Skeletal muscle tissue (tissue), 4 donors: ENCODE data around the gene CCNI2. TPM values are rescaled to one million over a fixed set of nuclear protein-coding genes. Genes with fewer than 3 reads are reported as not detected.

Experiments
- H3K27ac ChIP-seq: one replicate; pipeline ENCODE4 v1.7.0; 2013; ENCODE audit warnings: mild to moderate bottlenecking, low read depth, low read length, inconsistent platforms
- H3K27me3 ChIP-seq, 3 donors: one replicate each; pipeline ENCODE4 v1.7.0; 2013; ENCODE audit warnings: low read length in 3 of 3; ENCODE audit not compliant: control insufficient read depth in 3 of 3, insufficient read depth in 3 of 3
- H3K36me3 ChIP-seq, 3 donors: one replicate each; pipeline ENCODE4 v1.7.0; 2013; ENCODE audit warnings: low read length in 3 of 3; ENCODE audit not compliant: control insufficient read depth in 3 of 3, insufficient read depth in 3 of 3
- H3K4me1 ChIP-seq, 3 donors: one replicate each; pipeline ENCODE4 v1.7.0; 2013; ENCODE audit warnings: low read length in 3 of 3, mild to moderate bottlenecking in 3 of 3; ENCODE audit not compliant: control insufficient read depth in 3 of 3, insufficient read depth in 3 of 3
- H3K4me3 ChIP-seq, 3 donors: one replicate each; pipeline ENCODE4 v1.7.0; 2013; ENCODE audit warnings: low read length in 3 of 3
- H3K9ac ChIP-seq, 3 donors: one replicate each; pipeline ENCODE4 v1.7.0; 2013; ENCODE audit warnings: low read length in 3 of 3, mild to moderate bottlenecking in 3 of 3, moderate library complexity in 2 of 3, low read depth in 1 of 3
- H3K9me3 ChIP-seq, 3 donors: one replicate each; pipeline ENCODE4 v1.7.0; 2013; ENCODE audit warnings: low read length in 3 of 3; ENCODE audit not compliant: control insufficient read depth in 3 of 3
- total RNA-seq: library from RNA; depleted of rRNA; stranded (reverse); fragments of >200 nt; gene quantifications from one replicate; pipeline ENCODE4 v1.2.3, GENCODE V29; 2014
- donor health status: Osteomylitis.

CCNI2 gene
- total RNA-seq, 1 donor from 2014 or later: not detected

- H3K4me1 ChIP-seq: peaks cover 3 to 10% (median 10%) of the 10 kb centered on the region in 3 donors
These were observed 2.3 kb downstream of the CCNI2 start for GRCh38 chr5:132749506-132749905.

GRCh38 chr5:132750471-132751230 lies 3.4 kb downstream of the CCNI2 start:
- Histone ChIP-seq H3K27ac (no peak overlapping the region), H3K27me3 (peaks cover 19 to 27% (median 19%) of the 10 kb centered on the region in 3 donors), H3K9me3 (no peaks in the 10 kb centered on the region), H3K4me1 (peaks cover 3 to 10% (median 10%) of the 10 kb centered on the region in 3 donors), H3K36me3 (no peaks in the 10 kb centered on the region), H3K9ac (no peak overlapping the region), H3K4me3 (no peak overlapping the region)

More at GRCh38 chr5:132749506-132749905, 2.3 kb downstream of the CCNI2 start:
- H3K9ac ChIP-seq: no peak overlapping the region
- H3K27ac ChIP-seq: no peak overlapping the region
- no peak overlapping the region for H3K4me3 ChIP-seq
- H3K36me3 ChIP-seq: no peaks in the 10 kb centered on the region
- peaks cover 23 to 31% (median 23%) of the 10 kb centered on the region in 3 donors for H3K27me3 ChIP-seq
- no peaks in the 10 kb centered on the region for H3K9me3 ChIP-seq

GRCh38 chr5:132751444-132751843 lies 4.2 kb downstream of the CCNI2 start:
- Histone ChIP-seq H3K9ac (no peak overlapping the region), H3K4me1 (peaks cover 3 to 10% (median 10%) of the 10 kb centered on the region in 3 donors), H3K27ac (no peak overlapping the region), H3K27me3 (peaks cover 15 to 20% (median 18%) of the 10 kb centered on the region in 3 donors), H3K36me3 (no peaks in the 10 kb centered on the region), H3K4me3 (no peak overlapping the region), H3K9me3 (no peaks in the 10 kb centered on the region)

- H3K9ac ChIP-seq: no peak overlapping the region
- H3K36me3 ChIP-seq: peaks cover 0 to under 1% (median 0%) of the 10 kb centered on the region in 3 donors
- H3K9me3 ChIP-seq: no peaks in the 10 kb centered on the region
- H3K4me1 ChIP-seq: peaks cover under 1 to 10% (median 7%) of the 10 kb centered on the region in 3 donors
- no peak overlapping the region for H3K4me3 ChIP-seq
- no peak overlapping the region for H3K27ac ChIP-seq
- H3K27me3 ChIP-seq: peaks cover 9 to 14% (median 12%) of the 10 kb centered on the region in 3 donors
These were observed 4.8 kb downstream of the CCNI2 start for GRCh38 chr5:132751971-132752580.

- Histone ChIP-seq H3K9me3 (no peaks in the 10 kb centered on the region), H3K9ac (no peak overlapping the region), H3K4me3 (no peak overlapping the region), H3K4me1 (peaks cover 0 to 10% (median 7%) of the 10 kb centered on the region in 3 donors), H3K36me3 (peaks cover under 1 to 6% (median 2%) of the 10 kb centered on the region in 3 donors), H3K27ac (no peak overlapping the region), H3K27me3 (peaks cover 6 to 10% (median 8%) of the 10 kb centered on the region in 3 donors)
These were observed 5.4 kb downstream of the CCNI2 start for GRCh38 chr5:132752581-132753125.

- H3K9ac ChIP-seq: no peak overlapping the region
- peaks cover 0 to 10% (median 7%) of the 10 kb centered on the region in 3 donors for H3K4me1 ChIP-seq
- H3K27me3 ChIP-seq: peaks cover 0 to 4% (median 3%) of the 10 kb centered on the region in 3 donors
- H3K36me3 ChIP-seq: peaks cover 4 to 8% (median 8%) of the 10 kb centered on the region in 3 donors
- H3K27ac ChIP-seq: no peak overlapping the region
- no peak overlapping the region for H3K4me3 ChIP-seq
- no peaks in the 10 kb centered on the region for H3K9me3 ChIP-seq
These were observed 6.1 kb downstream of the CCNI2 start for GRCh38 chr5:132753135-132753987.

- Histone ChIP-seq H3K9ac (no peak overlapping the region), H3K36me3 (peaks cover 8 to 12% (median 8%) of the 10 kb centered on the region in 3 donors), H3K4me1 (peaks cover 0 to 10% (median 7%) of the 10 kb centered on the region in 3 donors), H3K27me3 (no peaks in the 10 kb centered on the region), H3K4me3 (no peak overlapping the region), H3K9me3 (no peaks in the 10 kb centered on the region), H3K27ac (no peak overlapping the region)
These were observed 6.9 kb downstream of the CCNI2 start for GRCh38 chr5:132754111-132754510.

- Histone ChIP-seq H3K4me1 (peaks cover 0 to 10% (median 7%) of the 10 kb centered on the region in 3 donors), H3K27me3 (no peaks in the 10 kb centered on the region), H3K27ac (no peak overlapping the region), H3K36me3 (peaks cover 8 to 20% (median 12%) of the 10 kb centered on the region in 3 donors), H3K4me3 (no peak overlapping the region), H3K9ac (no peak overlapping the region), H3K9me3 (no peaks in the 10 kb centered on the region)
These were observed 7.7 kb downstream of the CCNI2 start for GRCh38 chr5:132754947-132755346.

GRCh38 chr5:132756542-132756941 lies 9.3 kb downstream of the CCNI2 start:
- no peak overlapping the region for H3K4me3 ChIP-seq
- peaks cover 17 to 34% (median 22%) of the 10 kb centered on the region in 3 donors for H3K36me3 ChIP-seq
- H3K4me1 ChIP-seq: peaks cover 0 to 10% (median 7%) of the 10 kb centered on the region in 3 donors
- H3K9ac ChIP-seq: no peak overlapping the region
- no peaks in the 10 kb centered on the region for H3K27me3 ChIP-seq
- H3K27ac ChIP-seq: no peak overlapping the region
- no peaks in the 10 kb centered on the region for H3K9me3 ChIP-seq
